ENCODE data around the gene CPT1B. TPM values are rescaled to one million over a fixed set of nuclear protein-coding genes. Genes with fewer than 3 reads are reported as not detected.
A peak's percentile ranks its signal among the peaks of the same experiment; 100 is the strongest.

CPT1B gene
- total RNA-seq, 1 donor from 2014 or later = 3.4 TPM

DNA sequence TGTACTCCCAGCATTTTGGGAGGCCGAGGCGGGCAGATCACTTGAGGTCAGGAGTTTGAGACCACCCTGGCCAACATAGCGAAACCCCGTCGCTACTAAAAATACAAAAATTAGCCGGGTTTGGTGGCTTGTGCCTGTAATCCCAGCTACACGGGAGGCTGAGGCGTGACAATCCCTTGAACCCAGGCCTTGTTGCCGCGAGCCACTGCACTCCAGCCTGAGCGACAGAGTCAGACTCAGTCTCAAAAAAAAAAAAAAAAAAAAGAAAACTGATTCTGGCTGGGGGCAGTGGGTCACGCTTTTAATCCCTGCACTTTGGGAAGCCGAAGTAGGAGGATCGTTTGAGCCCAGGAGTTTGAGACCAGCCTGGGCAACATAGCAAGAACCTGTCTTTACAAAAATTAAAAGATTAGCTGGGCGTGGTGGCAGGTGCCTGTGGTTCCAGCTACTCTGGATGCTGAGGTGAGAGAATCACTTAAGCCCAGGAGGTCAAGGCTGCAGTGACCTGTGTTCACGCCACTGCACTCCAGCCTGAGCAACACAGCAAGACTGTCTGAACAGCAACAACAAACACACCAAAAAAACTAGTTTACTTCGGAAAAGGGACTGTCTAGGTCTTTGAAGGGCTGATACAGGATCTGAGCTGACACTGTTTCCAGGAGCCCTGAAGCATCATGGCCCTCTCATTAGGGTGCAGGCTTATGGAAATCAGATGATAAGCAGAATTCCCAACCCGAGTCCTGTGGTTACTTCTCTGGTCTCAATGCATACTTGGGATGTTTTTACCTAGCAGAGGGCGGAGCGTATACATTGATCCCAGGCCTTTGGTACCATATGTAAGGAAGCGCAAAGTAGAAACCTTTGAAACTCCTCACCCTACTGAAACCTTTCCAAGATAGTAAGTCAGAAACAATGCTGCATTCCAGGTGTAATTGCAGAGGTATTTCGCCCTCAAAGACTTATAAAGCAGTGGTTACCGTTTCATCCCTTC, 6.2 kb upstream of the CPT1B start:
- H3K36me3 ChIP-seq (ENCODE audit: control insufficient read depth, insufficient read depth, low read length) = peaks cover 11% of the 10 kb centered on the region
- DNase-seq (ENCODE audit: low read depth) (no peak), FAIRE-seq (no peak)
- H3K4me3 ChIP-seq (ENCODE audit: low read depth, low read length) = no peak overlapping the region
- no peaks in the 10 kb centered on the region for H3K27me3 ChIP-seq (ENCODE audit: control insufficient read depth, insufficient read depth, low read length)
- TF ChIP-seq, protein P1, sequence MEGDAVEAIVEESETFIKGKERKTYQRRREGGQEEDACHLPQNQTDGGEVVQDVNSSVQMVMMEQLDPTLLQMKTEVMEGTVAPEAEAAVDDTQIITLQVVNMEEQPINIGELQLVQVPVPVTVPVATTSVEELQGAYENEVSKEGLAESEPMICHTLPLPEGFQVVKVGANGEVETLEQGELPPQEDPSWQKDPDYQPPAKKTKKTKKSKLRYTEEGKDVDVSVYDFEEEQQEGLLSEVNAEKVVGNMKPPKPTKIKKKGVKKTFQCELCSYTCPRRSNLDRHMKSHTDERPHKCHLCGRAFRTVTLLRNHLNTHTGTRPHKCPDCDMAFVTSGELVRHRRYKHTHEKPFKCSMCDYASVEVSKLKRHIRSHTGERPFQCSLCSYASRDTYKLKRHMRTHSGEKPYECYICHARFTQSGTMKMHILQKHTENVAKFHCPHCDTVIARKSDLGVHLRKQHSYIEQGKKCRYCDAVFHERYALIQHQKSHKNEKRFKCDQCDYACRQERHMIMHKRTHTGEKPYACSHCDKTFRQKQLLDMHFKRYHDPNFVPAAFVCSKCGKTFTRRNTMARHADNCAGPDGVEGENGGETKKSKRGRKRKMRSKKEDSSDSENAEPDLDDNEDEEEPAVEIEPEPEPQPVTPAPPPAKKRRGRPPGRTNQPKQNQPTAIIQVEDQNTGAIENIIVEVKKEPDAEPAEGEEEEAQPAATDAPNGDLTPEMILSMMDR (IDR thresholded peaks at IDR 0.05; ENCODE audit: insufficient read depth, low read length, severe bottlenecking) = no peak

DNA sequence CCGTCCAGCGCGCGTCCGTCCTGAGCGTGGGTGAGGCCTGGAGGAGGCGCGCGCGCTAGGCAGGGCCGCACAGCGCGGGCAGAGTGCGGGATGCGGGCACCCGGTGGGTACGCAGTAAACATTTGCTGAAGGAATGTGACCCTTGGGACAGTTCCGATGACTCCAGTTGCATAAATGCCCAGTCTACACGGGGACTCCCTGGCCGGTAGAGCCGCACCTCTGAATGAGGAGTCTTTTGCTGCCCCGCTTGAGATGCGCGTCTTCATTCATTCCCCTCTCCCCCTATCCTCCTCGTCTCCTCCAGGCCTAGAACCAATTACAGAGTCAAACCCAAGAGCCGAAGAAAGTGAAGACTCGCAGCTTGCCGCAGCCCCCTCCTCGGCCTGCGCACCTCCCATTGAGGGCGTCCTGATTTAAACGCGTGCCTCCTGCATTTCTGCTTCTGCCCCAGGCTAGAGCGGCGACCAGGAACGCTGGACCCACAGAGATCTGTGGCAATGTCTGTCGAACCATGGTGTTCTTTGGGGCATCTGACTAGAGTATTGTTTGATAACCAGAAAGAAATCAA, 5.2 kb upstream of the CPT1B start:
- TF ChIP-seq, protein P1 (IDR thresholded peaks at IDR 0.05; ENCODE audit: insufficient read depth, low read length, severe bottlenecking) = no peak
- H3K4me3 ChIP-seq (ENCODE audit: low read depth, low read length) = peak overlapping the region; percentile 82
- peaks cover 13% of the 10 kb centered on the region for H3K36me3 ChIP-seq (ENCODE audit: control insufficient read depth, insufficient read depth, low read length)
- FAIRE-seq (no peak), DNase-seq (ENCODE audit: low read depth) (no peak)
- no peaks in the 10 kb centered on the region for H3K27me3 ChIP-seq (ENCODE audit: control insufficient read depth, insufficient read depth, low read length)

- DNase-seq (ENCODE audit: low read depth) (peak; percentile 90), FAIRE-seq (no peak)
- TF ChIP-seq, protein P1 (IDR thresholded peaks at IDR 0.05; ENCODE audit: insufficient read depth, low read length, severe bottlenecking) = no peak
- Histone ChIP-seq H3K27me3 (ENCODE audit: control insufficient read depth, insufficient read depth, low read length) (no peaks in the 10 kb centered on the region), H3K36me3 (ENCODE audit: control insufficient read depth, insufficient read depth, low read length) (peaks cover 13% of the 10 kb centered on the region), H3K4me3 (ENCODE audit: low read depth, low read length) (peak within 1 kb of the TSS; percentile 82)
Observed at GRCh38 chr22:50582493-50583293, 4.5 kb upstream of the CPT1B start, which contains the start of gene CHKB. Gene CHKB (minus strand): TSS chr22:50582849. CDS start chr22:50582781, 68 bp downstream.

- peak overlapping the region; percentile 82 for H3K4me3 ChIP-seq (ENCODE audit: low read depth, low read length)
- FAIRE-seq (no peak), DNase-seq (ENCODE audit: low read depth) (peak; percentile 12)
- no peaks in the 10 kb centered on the region for H3K27me3 ChIP-seq (ENCODE audit: control insufficient read depth, insufficient read depth, low read length)
- TF ChIP-seq, protein P1 (IDR thresholded peaks at IDR 0.05; ENCODE audit: insufficient read depth, low read length, severe bottlenecking) = no peak
- peaks cover 13% of the 10 kb centered on the region for H3K36me3 ChIP-seq (ENCODE audit: control insufficient read depth, insufficient read depth, low read length)
Observed at GRCh38 chr22:50581950-50582492, 3.8 kb upstream of the CPT1B start.

All from bronchial epithelial cell (primary cell).